Left hindlimb (tissue), 1 donor: ENCODE measurements around the gene ZDHHC6.
"Not testable (repeated sequence)": the region's sequence is repeated elsewhere in the genome, so short reads cannot be mapped to it uniquely, and the experiment has no call there.

Source experiments
- DNase-seq: peaks from one replicate; pipeline ENCODE4 v3.0.0-alpha.2; 2018

ZDHHC6 gene

GRCh38 chr10:112388548-112388947 is 58.2 kb downstream of the ZDHHC6 start:
- no peak for DNase-seq

GRCh38 chr10:112388056-112388455 is 58.7 kb downstream of the ZDHHC6 start:
- not testable (repeated sequence) for DNase-seq

- DNase-seq: no peak
Observed at GRCh38 chr10:112385201-112385600, 61.5 kb downstream of the ZDHHC6 start.

GRCh38 chr10:112384141-112384540 is 62.6 kb downstream of the ZDHHC6 start:
- DNase-seq: no peak

GRCh38 chr10:112383325-112383724 is 63.4 kb downstream of the ZDHHC6 start:
- DNase-seq: no peak

GRCh38 chr10:112382515-112383235 is 64.0 kb downstream of the ZDHHC6 start:
- DNase-seq: no peak
